Measurements from ENCODE around the gene RNASEL.
"Not testable (repeated sequence)": the region's sequence is repeated elsewhere in the genome, so short reads cannot be mapped to it uniquely, and the experiment has no call there.

Gene RNASEL

GRCh38 chr1:182567629-182568028 is 21.4 kb downstream of the RNASEL start:
- DNase-seq (ENCODE audit: low read depth in 2 of 3, low spot score in 2 of 3) = no peak

- DNase-seq (ENCODE audit: low read depth in 2 of 3, low spot score in 2 of 3) = no peak
These were observed 23.5 kb downstream of the RNASEL start for GRCh38 chr1:182565537-182565936.

- DNase-seq (ENCODE audit: low read depth in 2 of 3, low spot score in 2 of 3) = no peak
These were observed 24.6 kb downstream of the RNASEL start for GRCh38 chr1:182564406-182565004.

DNA sequence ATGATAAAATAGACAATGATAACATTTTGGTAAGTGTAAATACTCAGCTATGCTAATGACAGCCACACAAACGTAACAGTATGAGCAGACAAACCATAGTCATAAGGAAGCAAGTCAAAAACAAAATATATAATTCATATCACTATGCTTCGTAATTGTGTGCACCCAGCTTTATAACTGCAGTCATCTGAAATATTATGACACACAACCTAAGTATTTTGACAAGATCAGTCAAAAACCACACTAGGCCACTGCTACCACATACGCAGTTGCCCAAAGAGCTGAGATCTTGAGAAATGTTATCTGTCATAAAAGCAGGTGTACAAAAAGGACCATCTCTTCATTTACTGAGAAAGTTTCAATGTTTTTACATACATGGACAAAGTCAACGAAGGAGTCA is 26.0 kb downstream of the RNASEL start:
- DNase-seq (ENCODE audit: low read depth in 2 of 3, low spot score in 2 of 3) = no peak

GRCh38 chr1:182561456-182561855 is 27.6 kb downstream of the RNASEL start:
- no peak for DNase-seq (ENCODE audit: low read depth in 2 of 3, low spot score in 2 of 3)

- no peak for DNase-seq (ENCODE audit: low read depth in 2 of 3, low spot score in 2 of 3)
These were observed 28.6 kb downstream of the RNASEL start for GRCh38 chr1:182560392-182560984.

- no peak for DNase-seq (ENCODE audit: low read depth in 2 of 3, low spot score in 2 of 3)
These were observed 32.8 kb downstream of the RNASEL start for GRCh38 chr1:182556279-182556678.

DNA sequence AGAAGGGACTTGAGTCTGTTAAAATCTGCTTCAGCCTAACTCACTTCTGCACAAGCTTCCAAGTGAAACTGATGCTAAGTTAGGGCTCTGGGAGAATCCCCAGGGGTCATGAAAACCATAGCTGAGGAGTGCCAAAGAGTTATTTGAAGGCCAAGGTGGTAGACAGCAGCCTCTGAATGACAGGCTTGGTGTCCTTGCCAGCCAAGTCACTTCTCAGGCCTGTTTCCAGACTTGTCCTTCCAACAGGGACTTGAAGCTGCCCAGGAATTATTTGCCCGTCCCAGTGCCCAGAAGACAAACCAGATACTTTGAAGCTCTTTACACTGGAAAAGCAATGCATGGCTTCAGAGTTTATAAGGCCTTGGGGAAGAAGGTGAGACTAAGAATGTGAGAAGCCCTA is 33.6 kb downstream of the RNASEL start:
- DNase-seq (ENCODE audit: low read depth in 2 of 3, low spot score in 2 of 3) = no peak

DNA sequence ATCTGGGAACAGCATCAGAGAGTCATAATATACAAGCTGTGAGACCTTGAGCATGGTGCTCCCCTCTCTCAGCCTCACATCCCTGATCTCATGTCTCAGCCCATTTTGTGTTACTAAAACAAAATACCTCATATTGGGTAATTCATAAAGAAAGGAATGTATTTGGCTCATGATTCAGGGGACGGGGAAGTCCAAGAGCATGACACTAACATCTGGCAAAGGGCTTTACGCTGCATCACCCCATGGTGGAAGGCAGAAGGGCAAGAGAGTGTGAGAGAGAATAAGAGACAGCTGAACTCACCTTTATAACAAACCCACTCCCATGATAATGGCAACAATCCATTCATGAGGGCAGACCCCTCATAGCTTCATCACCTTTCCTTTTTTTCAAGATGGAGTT is 36.5 kb downstream of the RNASEL start:
- no peak for DNase-seq (ENCODE audit: low read depth in 2 of 3, low spot score in 2 of 3)

DNA sequence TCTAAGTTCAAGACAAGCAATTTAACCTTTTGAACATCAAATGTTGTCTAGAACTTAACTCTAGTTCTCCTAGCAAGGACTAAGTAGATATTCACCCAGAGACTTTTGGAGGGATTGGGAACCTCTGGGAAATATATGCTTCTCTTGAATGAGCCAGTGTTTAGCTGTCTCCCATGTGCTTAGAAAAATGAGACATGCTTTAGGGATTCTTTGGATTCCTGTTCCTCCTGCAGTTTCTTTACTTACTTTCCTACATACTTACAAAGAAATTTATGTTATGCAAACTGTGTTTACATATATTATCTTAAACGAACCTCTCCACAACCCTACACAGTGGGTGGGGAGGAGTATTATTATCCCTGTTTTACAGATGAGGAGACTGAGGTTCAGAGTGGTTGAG is 39.2 kb downstream of the RNASEL start:
- no peak for DNase-seq (ENCODE audit: low read depth in 2 of 3, low spot score in 2 of 3)

DNA sequence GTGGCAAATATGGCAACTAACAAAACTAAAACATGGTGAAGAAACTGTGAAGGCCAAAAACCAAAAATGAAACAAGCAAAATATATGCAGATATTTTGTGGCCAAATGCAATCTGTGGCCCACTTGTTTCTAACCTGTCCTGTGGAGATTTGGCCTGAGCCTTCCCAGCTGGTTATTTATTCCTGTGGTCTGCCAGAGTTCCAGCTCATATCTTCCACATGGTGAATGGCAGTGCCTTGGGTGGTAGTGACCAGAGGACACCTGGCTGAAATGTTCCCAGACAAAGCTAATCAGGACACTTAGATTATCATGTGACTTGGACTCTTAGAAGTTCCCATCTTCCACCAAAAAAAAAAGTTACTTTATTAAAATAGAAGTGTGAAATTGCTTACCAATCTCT is 39.7 kb downstream of the RNASEL start:
- DNase-seq (ENCODE audit: low read depth in 2 of 3, low spot score in 2 of 3) = no peak

DNA sequence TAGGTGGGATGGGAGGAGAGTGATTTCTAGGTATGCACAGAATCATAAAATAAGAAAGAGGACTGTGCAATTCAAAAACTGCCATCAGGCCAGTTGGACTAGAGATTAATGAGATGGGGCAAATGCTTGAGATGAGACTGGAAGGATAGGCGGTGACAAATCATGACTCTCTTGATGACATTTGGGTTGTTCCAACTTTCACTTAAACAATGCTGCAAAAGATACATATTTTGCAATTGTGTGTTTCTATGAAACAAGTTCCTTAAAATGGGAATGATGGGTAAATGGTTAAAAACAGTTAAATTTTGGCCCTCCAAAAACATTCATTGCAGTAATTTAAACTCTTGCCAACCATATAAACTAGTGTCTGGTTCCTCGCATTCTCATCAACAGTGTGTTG is 55.2 kb downstream of the RNASEL start:
- DNase-seq (ENCODE audit: low read depth in 2 of 3, low spot score in 2 of 3) = no peak

DNA sequence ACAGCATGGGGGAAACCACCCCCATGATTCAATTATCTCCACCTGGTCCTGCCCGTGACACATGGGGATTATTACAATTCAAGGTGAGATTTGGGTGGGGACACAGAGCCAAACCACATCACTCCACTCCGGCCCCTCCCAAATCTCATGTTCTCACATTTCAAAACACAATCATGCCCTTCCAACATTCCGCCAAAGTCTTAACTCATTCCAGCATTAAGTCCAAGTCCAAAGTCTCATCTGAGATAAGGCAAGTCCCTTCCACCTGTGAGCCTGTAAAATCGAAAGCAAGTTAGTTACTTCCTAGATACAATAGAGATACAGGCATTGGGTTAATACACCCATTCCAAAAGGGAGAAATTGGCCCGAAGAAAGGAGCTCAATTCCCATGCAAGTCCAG is 60.9 kb downstream of the RNASEL start:
- DNase-seq (ENCODE audit: low read depth in 2 of 3, low spot score in 2 of 3) = not testable (repeated sequence)

GRCh38 chr1:182527680-182528079 is 61.4 kb downstream of the RNASEL start:
- no peak for DNase-seq (ENCODE audit: low read depth in 2 of 3, low spot score in 2 of 3)

DNA sequence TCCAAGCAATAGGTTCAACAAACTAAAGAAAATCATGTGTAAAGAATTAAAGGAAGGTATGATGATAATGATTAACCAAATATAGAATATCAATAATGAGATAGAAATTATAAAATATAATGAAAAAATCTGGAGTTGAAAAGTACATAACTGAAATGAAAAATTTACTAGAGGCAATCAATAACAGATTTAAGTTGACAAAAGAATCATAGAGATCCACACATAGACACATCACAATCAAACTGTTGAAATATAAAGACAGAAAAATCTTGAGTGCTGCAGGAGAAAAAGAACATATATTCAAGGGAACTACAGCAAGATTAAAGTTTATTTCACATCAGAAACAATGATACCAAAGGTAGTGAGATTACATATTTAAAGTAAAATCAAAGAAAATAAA is 63.7 kb downstream of the RNASEL start:
- DNase-seq (ENCODE audit: low read depth in 2 of 3, low spot score in 2 of 3) = no peak
